Measurements from ENCODE around the gene RREB1.

The RREB1 gene

GRCh38 chr6:7129784-7130569 lies 22.2 kb downstream of the RREB1 start:
- H3K27me3 ChIP-seq (ENCODE audit: control insufficient read depth, insufficient read depth, low read length), result no peaks in the 10 kb centered on the region
- H3K4me1 ChIP-seq (ENCODE audit: control insufficient read depth, insufficient read depth, low read length), result peaks cover 5% of the 10 kb centered on the region
- no peak overlapping the region for H3K9ac ChIP-seq (ENCODE audit: low read depth, low read length)
- H3K4me3 ChIP-seq (ENCODE audit: low read depth, low read length), result no peak overlapping the region
- H3K36me3 ChIP-seq (ENCODE audit: control insufficient read depth, insufficient read depth, low read length), result no peaks in the 10 kb centered on the region
- no peaks in the 10 kb centered on the region for H3K9me3 ChIP-seq (ENCODE audit: control insufficient read depth, insufficient read depth, low read length)

GRCh38 chr6:7131390-7131789 lies 23.6 kb downstream of the RREB1 start:
- Histone ChIP-seq H3K4me3 (ENCODE audit: low read depth, low read length) (no peak overlapping the region), H3K9ac (ENCODE audit: low read depth, low read length) (no peak overlapping the region), H3K27me3 (ENCODE audit: control insufficient read depth, insufficient read depth, low read length) (no peaks in the 10 kb centered on the region), H3K4me1 (ENCODE audit: control insufficient read depth, insufficient read depth, low read length) (peaks cover 5% of the 10 kb centered on the region), H3K36me3 (ENCODE audit: control insufficient read depth, insufficient read depth, low read length) (no peaks in the 10 kb centered on the region), H3K9me3 (ENCODE audit: control insufficient read depth, insufficient read depth, low read length) (no peaks in the 10 kb centered on the region)

DNA sequence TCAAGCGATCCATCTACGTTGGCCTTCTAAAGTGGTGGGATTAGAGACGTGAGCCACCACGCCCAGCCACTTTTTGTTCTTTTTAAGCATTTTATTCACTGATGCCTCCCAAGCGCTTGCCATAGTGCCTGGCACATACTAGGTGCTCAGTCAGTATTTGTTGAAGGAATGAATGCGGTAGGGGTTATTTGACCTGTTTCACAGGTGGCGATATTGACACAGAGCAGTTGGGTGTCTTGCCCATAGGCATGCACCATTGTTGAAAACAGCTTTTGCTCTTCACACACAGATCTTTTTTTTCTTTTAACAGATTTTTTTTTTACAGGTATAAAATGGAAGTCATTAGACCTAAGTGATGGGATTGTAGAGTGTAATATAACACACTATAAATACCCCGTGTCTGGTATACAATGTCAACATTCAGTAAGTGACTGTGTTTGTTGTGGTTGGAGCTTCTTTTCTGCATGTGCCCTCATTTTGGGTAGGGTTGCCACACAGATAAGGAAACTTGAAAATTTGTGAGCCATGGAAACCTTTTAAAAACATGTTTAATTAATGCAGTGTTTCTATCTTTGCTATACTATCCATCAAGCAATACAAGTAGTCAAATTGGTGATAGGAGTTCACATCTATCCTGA lies 24.8 kb downstream of the RREB1 start:
- Histone ChIP-seq H3K4me1 (ENCODE audit: control insufficient read depth, insufficient read depth, low read length) (peaks cover 11% of the 10 kb centered on the region), H3K9ac (ENCODE audit: low read depth, low read length) (no peak overlapping the region), H3K36me3 (ENCODE audit: control insufficient read depth, insufficient read depth, low read length) (no peaks in the 10 kb centered on the region), H3K27me3 (ENCODE audit: control insufficient read depth, insufficient read depth, low read length) (no peaks in the 10 kb centered on the region), H3K4me3 (ENCODE audit: low read depth, low read length) (no peak overlapping the region), H3K9me3 (ENCODE audit: control insufficient read depth, insufficient read depth, low read length) (no peaks in the 10 kb centered on the region)

- Histone ChIP-seq H3K27me3 (ENCODE audit: control insufficient read depth, insufficient read depth, low read length) (no peaks in the 10 kb centered on the region), H3K9ac (ENCODE audit: low read depth, low read length) (no peak overlapping the region), H3K4me1 (ENCODE audit: control insufficient read depth, insufficient read depth, low read length) (peaks cover 21% of the 10 kb centered on the region), H3K9me3 (ENCODE audit: control insufficient read depth, insufficient read depth, low read length) (no peaks in the 10 kb centered on the region), H3K36me3 (ENCODE audit: control insufficient read depth, insufficient read depth, low read length) (no peaks in the 10 kb centered on the region), H3K4me3 (ENCODE audit: low read depth, low read length) (no peak overlapping the region)
Observed at GRCh38 chr6:7134999-7135745, 27.4 kb downstream of the RREB1 start.

DNA sequence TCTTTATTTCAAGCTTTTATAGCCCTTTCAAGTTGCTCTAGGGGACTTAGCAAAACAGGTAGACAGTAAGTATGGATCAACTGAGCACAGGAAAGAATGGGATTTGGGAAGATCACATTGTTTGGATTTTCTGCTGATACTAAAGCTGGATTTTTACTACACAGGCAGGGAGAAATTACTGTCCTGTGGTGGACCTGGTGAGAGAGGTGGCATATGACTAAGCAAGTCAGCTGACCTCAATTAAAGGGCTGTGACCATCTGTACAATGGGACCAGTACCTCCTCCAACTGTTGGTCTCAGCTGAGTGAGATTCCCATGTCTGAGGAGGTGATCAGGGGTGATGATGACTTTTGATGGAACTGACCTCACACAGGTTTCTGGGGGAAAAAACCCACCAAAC lies 28.0 kb downstream of the RREB1 start:
- Histone ChIP-seq H3K36me3 (ENCODE audit: control insufficient read depth, insufficient read depth, low read length) (no peaks in the 10 kb centered on the region), H3K27me3 (ENCODE audit: control insufficient read depth, insufficient read depth, low read length) (no peaks in the 10 kb centered on the region), H3K9me3 (ENCODE audit: control insufficient read depth, insufficient read depth, low read length) (no peaks in the 10 kb centered on the region), H3K4me3 (ENCODE audit: low read depth, low read length) (no peak overlapping the region), H3K4me1 (ENCODE audit: control insufficient read depth, insufficient read depth, low read length) (peaks cover 22% of the 10 kb centered on the region), H3K9ac (ENCODE audit: low read depth, low read length) (no peak overlapping the region)

DNA sequence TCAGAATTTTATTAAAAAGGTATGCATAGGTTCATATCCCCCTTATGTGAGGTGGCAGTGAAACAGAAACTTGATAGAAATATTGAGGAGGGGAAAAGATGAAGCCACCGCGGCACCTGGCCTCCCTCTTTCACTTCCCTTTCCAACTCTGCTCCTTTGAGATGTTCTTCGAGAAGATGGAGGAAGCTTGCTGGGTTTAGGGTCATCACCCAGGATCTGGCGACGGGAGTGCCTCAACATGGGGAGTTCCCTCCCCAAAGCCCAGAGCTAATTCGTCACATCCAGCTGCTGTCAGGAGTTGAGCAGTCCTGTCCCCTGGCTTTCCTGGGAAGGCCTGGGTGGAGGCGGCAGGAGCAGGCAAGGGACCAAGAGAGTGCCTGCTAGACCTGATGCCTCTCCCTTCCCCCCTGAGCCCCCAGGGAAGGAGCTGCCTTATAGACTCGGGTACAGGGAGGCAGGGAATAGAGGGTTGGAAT lies 29.1 kb downstream of the RREB1 start:
- no peak overlapping the region for H3K4me3 ChIP-seq (ENCODE audit: low read depth, low read length)
- no peak overlapping the region for H3K9ac ChIP-seq (ENCODE audit: low read depth, low read length)
- no peaks in the 10 kb centered on the region for H3K27me3 ChIP-seq (ENCODE audit: control insufficient read depth, insufficient read depth, low read length)
- H3K4me1 ChIP-seq (ENCODE audit: control insufficient read depth, insufficient read depth, low read length), result peaks cover 22% of the 10 kb centered on the region
- no peaks in the 10 kb centered on the region for H3K36me3 ChIP-seq (ENCODE audit: control insufficient read depth, insufficient read depth, low read length)
- no peaks in the 10 kb centered on the region for H3K9me3 ChIP-seq (ENCODE audit: control insufficient read depth, insufficient read depth, low read length)

DNA sequence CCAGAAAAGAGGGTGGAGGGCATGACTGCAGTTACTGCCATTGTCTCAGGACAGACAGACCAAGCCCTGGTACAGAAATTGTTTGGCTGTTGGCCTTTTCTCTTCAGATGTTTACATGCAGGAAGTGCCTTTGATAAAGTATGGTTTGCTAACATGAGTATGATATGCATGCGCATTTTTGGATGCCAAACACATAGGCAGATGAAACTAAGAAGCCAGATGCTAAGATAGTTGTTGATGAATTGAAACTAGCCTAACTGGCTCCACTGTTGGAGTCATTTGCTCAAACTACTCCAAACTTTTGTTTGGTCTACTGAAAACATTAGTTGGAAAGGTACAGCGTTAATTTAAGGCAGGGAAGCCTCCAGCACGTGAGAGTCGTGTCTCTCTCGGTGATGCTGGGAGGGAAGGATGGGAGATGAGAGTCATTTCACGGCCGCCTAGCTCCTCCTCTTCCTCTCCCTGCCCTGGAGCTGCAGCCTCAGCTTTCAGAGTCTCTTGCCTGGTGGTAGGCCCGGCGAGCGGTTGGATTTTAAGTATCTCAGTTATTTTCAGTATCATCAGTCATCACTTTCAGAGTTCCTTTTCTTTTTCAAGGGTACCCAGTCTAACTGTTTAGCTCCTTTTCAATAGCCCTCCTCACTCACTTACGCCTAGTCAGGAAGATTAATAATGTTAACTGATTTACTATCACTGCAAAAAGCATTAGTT lies 29.7 kb downstream of the RREB1 start:
- Histone ChIP-seq H3K4me3 (ENCODE audit: low read depth, low read length) (no peak overlapping the region), H3K27me3 (ENCODE audit: control insufficient read depth, insufficient read depth, low read length) (no peaks in the 10 kb centered on the region), H3K36me3 (ENCODE audit: control insufficient read depth, insufficient read depth, low read length) (no peaks in the 10 kb centered on the region), H3K4me1 (ENCODE audit: control insufficient read depth, insufficient read depth, low read length) (peaks cover 22% of the 10 kb centered on the region), H3K9ac (ENCODE audit: low read depth, low read length) (no peak overlapping the region), H3K9me3 (ENCODE audit: control insufficient read depth, insufficient read depth, low read length) (no peaks in the 10 kb centered on the region)

GRCh38 chr6:7138046-7138531 lies 30.3 kb downstream of the RREB1 start:
- Histone ChIP-seq H3K4me3 (ENCODE audit: low read depth, low read length) (no peak overlapping the region), H3K4me1 (ENCODE audit: control insufficient read depth, insufficient read depth, low read length) (peaks cover 25% of the 10 kb centered on the region)

GRCh38 chr6:7138921-7139358 lies 31.2 kb downstream of the RREB1 start:
- H3K27me3 ChIP-seq (ENCODE audit: control insufficient read depth, insufficient read depth, low read length), result no peaks in the 10 kb centered on the region
- H3K9ac ChIP-seq (ENCODE audit: low read depth, low read length), result no peak overlapping the region
- no peaks in the 10 kb centered on the region for H3K9me3 ChIP-seq (ENCODE audit: control insufficient read depth, insufficient read depth, low read length)
- no peaks in the 10 kb centered on the region for H3K36me3 ChIP-seq (ENCODE audit: control insufficient read depth, insufficient read depth, low read length)
- H3K4me1 ChIP-seq (ENCODE audit: control insufficient read depth, insufficient read depth, low read length), result peaks cover 30% of the 10 kb centered on the region
- H3K4me3 ChIP-seq (ENCODE audit: low read depth, low read length), result no peak overlapping the region

More at GRCh38 chr6:7138046-7138531, 30.3 kb downstream of the RREB1 start:
- Histone ChIP-seq H3K9me3 (ENCODE audit: control insufficient read depth, insufficient read depth, low read length) (no peaks in the 10 kb centered on the region), H3K27me3 (ENCODE audit: control insufficient read depth, insufficient read depth, low read length) (no peaks in the 10 kb centered on the region), H3K36me3 (ENCODE audit: control insufficient read depth, insufficient read depth, low read length) (no peaks in the 10 kb centered on the region), H3K9ac (ENCODE audit: low read depth, low read length) (no peak overlapping the region)

DNA sequence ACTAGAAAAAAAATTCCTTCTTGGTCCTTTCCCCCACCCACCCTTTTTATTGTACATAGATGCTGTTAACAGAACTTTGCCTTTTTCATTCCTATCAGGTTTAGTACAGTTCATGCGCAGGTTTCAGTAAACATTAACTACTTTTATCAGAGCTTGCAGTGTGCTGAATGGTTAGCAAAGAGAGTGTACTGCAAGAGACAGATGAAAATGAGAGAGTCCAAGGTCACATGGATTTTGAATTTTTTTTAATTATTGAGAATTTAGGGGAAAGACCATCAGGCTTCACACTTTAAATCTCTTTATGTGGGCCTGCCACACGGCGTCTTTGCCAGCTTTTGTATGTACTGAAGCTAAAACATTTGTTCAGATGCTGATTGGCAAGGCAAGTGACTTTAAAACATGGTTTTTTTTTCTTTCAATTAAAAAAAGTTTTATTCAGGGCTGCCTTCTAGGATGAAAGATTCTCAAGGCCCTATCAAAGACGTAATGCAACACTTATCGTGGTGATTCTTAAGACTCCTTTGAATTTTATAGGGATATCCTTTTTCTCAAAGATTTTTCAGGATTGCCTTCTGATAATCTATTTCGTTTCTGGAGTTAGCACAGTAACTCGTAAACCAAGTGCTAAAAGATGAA lies 32.2 kb downstream of the RREB1 start:
- H3K9me3 ChIP-seq (ENCODE audit: control insufficient read depth, insufficient read depth, low read length), result no peaks in the 10 kb centered on the region
- peaks cover 34% of the 10 kb centered on the region for H3K4me1 ChIP-seq (ENCODE audit: control insufficient read depth, insufficient read depth, low read length)
- H3K36me3 ChIP-seq (ENCODE audit: control insufficient read depth, insufficient read depth, low read length), result no peaks in the 10 kb centered on the region
- H3K27me3 ChIP-seq (ENCODE audit: control insufficient read depth, insufficient read depth, low read length), result no peaks in the 10 kb centered on the region
- H3K4me3 ChIP-seq (ENCODE audit: low read depth, low read length), result no peak overlapping the region
- no peak overlapping the region for H3K9ac ChIP-seq (ENCODE audit: low read depth, low read length)
